H1 (cell line): ENCODE results near the gene ABHD16A. TPM values are rescaled to one million over a fixed set of nuclear protein-coding genes. Genes with fewer than 3 reads are reported as not detected.

Experiments
- CTCF ChIA-PET: fragments of 300-600 bp; sonication (Branson Sonifier 250); formaldehyde crosslinking; loops from one replicate; lab custom pipeline; 2021; ENCODE audit not compliant: partially characterized antibody; lab: Charles Lee
- POLR2A ChIA-PET: fragments of 300-600 bp; sonication (Branson Sonifier 250); formaldehyde crosslinking; loops from one replicate; lab custom pipeline; 2021; ENCODE audit warnings: inconsistent platforms; ENCODE audit not compliant: partially characterized antibody; lab: Charles Lee
- DNase-seq, 2 experiments: peaks; one replicate each; pipeline versions ENCODE4 v3.0.0 to v3.0.0-alpha.2; 2010 to 2022; ENCODE audit warnings: low spot score in 2 of 2, low read depth in 1 of 2, mixed read lengths in 1 of 2
- FAIRE-seq: peaks from 2 replicates; lab custom pipeline; 2011; peaks lifted over from hg19 to GRCh38; lab: Jason Lieb, UNC
- H2AFZ ChIP-seq: 2 replicates; pipeline ENCODE4 v1.8.1; 2012; ENCODE audit warnings: low read length, inconsistent platforms
- H2AK5ac ChIP-seq: 2 replicates; pipeline ENCODE4 v1.6.1; 2013; ENCODE audit warnings: low read depth, low read length
- H2BK120ac ChIP-seq: replicated peaks from 2 replicates; pipeline ENCODE3; 2013; ENCODE audit warnings: low read depth, low read length, inconsistent platforms
- H2BK12ac ChIP-seq: 2 replicates; pipeline ENCODE4 v1.6.1; 2013; ENCODE audit warnings: low read depth, low read length
- H2BK15ac ChIP-seq: 2 replicates; pipeline ENCODE4 v1.6.1; 2013; ENCODE audit warnings: low read length
- H2BK20ac ChIP-seq: 2 replicates; pipeline ENCODE4 v1.6.1; 2013; ENCODE audit warnings: low read length
- H2BK5ac ChIP-seq: 2 replicates; pipeline ENCODE4 v1.6.1; 2013; ENCODE audit warnings: low read depth, low read length
- H3K14ac ChIP-seq: 2 replicates; pipeline ENCODE4 v1.6.1; 2013; ENCODE audit warnings: inconsistent platforms; ENCODE audit not compliant: insufficient read length
- H3K18ac ChIP-seq: 2 replicates; pipeline ENCODE4 v1.6.1; 2013; ENCODE audit warnings: low read length; ENCODE audit errors: extremely low read depth
- H3K23ac ChIP-seq: 2 replicates; pipeline ENCODE4 v1.6.1; 2013; ENCODE audit warnings: inconsistent platforms; ENCODE audit not compliant: insufficient read length
- H3K23me2 ChIP-seq: 2 replicates; pipeline ENCODE4 v1.6.1; 2013; ENCODE audit warnings: low read depth, low read length
- H3K27ac ChIP-seq: 2 replicates; pipeline ENCODE4 v1.6.1; 2011; ENCODE audit warnings: low read depth, low read length, inconsistent platforms
- H3K27me3 ChIP-seq, 4 experiments: replicated peaks in 1 of 4; 1 replicate in 1 of 4; 2 replicates in 3 of 4; pipeline versions ENCODE4 v1.6.1 to v1.8.1; 2011 to 2013; ENCODE audit warnings: low read length in 3 of 4, mild to moderate bottlenecking in 3 of 4, inconsistent platforms in 2 of 4, mixed read lengths in 2 of 4, moderate library complexity in 1 of 4; ENCODE audit not compliant: control insufficient read depth in 3 of 4, insufficient read depth in 3 of 4; ENCODE audit errors: extremely low read depth in 1 of 4
- H3K36me3 ChIP-seq, 4 experiments: 2 replicates each; pipeline versions ENCODE4 v1.6.1 to v1.8.1; 2011 to 2013; ENCODE audit warnings: mild to moderate bottlenecking in 4 of 4, low read length in 3 of 4, moderate library complexity in 2 of 4, control low read depth in 1 of 4, inconsistent platforms in 1 of 4; ENCODE audit not compliant: insufficient read depth in 4 of 4, control insufficient read depth in 2 of 4
- H3K4ac ChIP-seq: replicated peaks from 2 replicates; pipeline ENCODE3; 2013; ENCODE audit warnings: low read length, low read depth, mixed read lengths, inconsistent platforms; ENCODE audit not compliant: insufficient read length
- H3K4me1 ChIP-seq, 4 experiments: replicated peaks in 1 of 4; 1 replicate in 1 of 4; 2 replicates in 3 of 4; pipeline versions ENCODE4 v1.6.1 to v1.8.1; 2011 to 2013; ENCODE audit warnings: low read length in 3 of 4, inconsistent platforms in 2 of 4, mixed read lengths in 1 of 4; ENCODE audit not compliant: insufficient read depth in 4 of 4, control insufficient read depth in 3 of 4
- H3K4me2 ChIP-seq, 2 experiments: 2 replicates each; pipeline versions ENCODE4 v1.6.1 to v1.8.1; 2011 to 2013; ENCODE audit warnings: low read depth in 2 of 2, low read length in 2 of 2, control low read depth in 1 of 2, inconsistent platforms in 1 of 2, mild to moderate bottlenecking in 1 of 2; ENCODE audit not compliant: insufficient read depth in 1 of 2
- H3K4me3 ChIP-seq, 4 experiments: fragments of 200-600, 300-600 bp in 1 of 4; sonication (generic), shearing (Covaris generic), sonication (Bioruptor Twin) in 1 of 4; 2 replicates each; pipeline versions ENCODE4 v1.5.1 to v1.8.1; 2011 to 2016; ENCODE audit warnings: low read length in 4 of 4, low read depth in 3 of 4, control low read depth in 2 of 4, inconsistent platforms in 2 of 4, mild to moderate bottlenecking in 2 of 4, mixed read lengths in 1 of 4, moderate library complexity in 1 of 4; ENCODE audit not compliant: insufficient read depth in 2 of 4; ENCODE audit errors: extremely low read depth in 1 of 4
- H3K56ac ChIP-seq: replicated peaks from 2 replicates; pipeline ENCODE3; 2013; ENCODE audit warnings: low read depth, mild to moderate bottlenecking, mixed read lengths, low read length, inconsistent platforms; ENCODE audit not compliant: insufficient read length
- H3K79me1 ChIP-seq: 2 replicates; pipeline ENCODE4 v1.6.1; 2013; ENCODE audit warnings: low read depth, low read length, control low read depth
- H3K79me2 ChIP-seq, 2 experiments: 2 replicates each; pipeline versions ENCODE4 v1.6.1 to v1.8.1; 2012 to 2013; ENCODE audit warnings: low read length in 2 of 2, mild to moderate bottlenecking in 2 of 2, inconsistent platforms in 1 of 2; ENCODE audit not compliant: insufficient read depth in 2 of 2, control insufficient read depth in 1 of 2
- H3K9ac ChIP-seq, 4 experiments: replicated peaks in 1 of 4; 1 replicate in 1 of 4; 2 replicates in 3 of 4; pipeline versions ENCODE4 v1.6.1 to v1.8.1; 2011 to 2013; ENCODE audit warnings: low read depth in 3 of 4, low read length in 3 of 4, control low read depth in 2 of 4, mild to moderate bottlenecking in 2 of 4, moderate library complexity in 2 of 4, inconsistent platforms in 1 of 4; ENCODE audit errors: extremely low read depth in 1 of 4
- H3K9me3 ChIP-seq, 2 experiments: 2 replicates each; pipeline versions ENCODE4 v1.6.1 to v1.8.1; 2012 to 2013; ENCODE audit warnings: mild to moderate bottlenecking in 2 of 2, moderate library complexity in 2 of 2, control low read depth in 1 of 2, inconsistent platforms in 1 of 2, low read depth in 1 of 2, low read length in 1 of 2, mixed read lengths in 1 of 2; ENCODE audit not compliant: insufficient read depth in 2 of 2
- H4K20me1 ChIP-seq, 2 experiments: replicated peaks in 1 of 2; 2 replicates each; pipeline versions ENCODE3 to v1.8.1; 2011 to 2013; ENCODE audit warnings: inconsistent platforms in 2 of 2, low read length in 2 of 2, mild to moderate bottlenecking in 1 of 2; ENCODE audit not compliant: insufficient read depth in 2 of 2, control insufficient read depth in 1 of 2
- H4K5ac ChIP-seq: 2 replicates; pipeline ENCODE4 v1.6.1; 2013; ENCODE audit warnings: low read length, low read depth, mixed read lengths, inconsistent platforms; ENCODE audit not compliant: insufficient read length
- H4K8ac ChIP-seq: 2 replicates; pipeline ENCODE4 v1.8.0; 2013; ENCODE audit warnings: mild to moderate bottlenecking, moderate library complexity, low read length, inconsistent platforms; ENCODE audit not compliant: insufficient read depth; ENCODE audit errors: extremely low read depth
- H4K91ac ChIP-seq: replicated peaks from 2 replicates; pipeline ENCODE3; 2013; ENCODE audit warnings: low read length, mixed read lengths, inconsistent platforms; ENCODE audit not compliant: insufficient read length
- ATF3 ChIP-seq: IDR thresholded peaks from 2 replicates; pipeline ENCODE4 v1.6.1; 2011; ENCODE audit warnings: low read depth, mild to moderate bottlenecking, low read length; ENCODE audit not compliant: insufficient read depth
- BRCA1 ChIP-seq: IDR thresholded peaks from 2 replicates; pipeline ENCODE4 v1.6.1; 2012; ENCODE audit warnings: low read depth, low read length, improper control_type of control experiment
- CEBPB ChIP-seq: IDR thresholded peaks from 2 replicates; pipeline ENCODE4 v1.6.1; 2012; ENCODE audit warnings: low read depth, low read length
- CHD2 ChIP-seq: IDR thresholded peaks from 2 replicates; pipeline ENCODE4 v1.6.1; 2012; ENCODE audit warnings: low read length, improper control_type of control experiment
- CTBP2 ChIP-seq: IDR thresholded peaks from 2 replicates; pipeline ENCODE4 v1.7.0; 2011; ENCODE audit warnings: borderline replicate concordance, mild to moderate bottlenecking, moderate library complexity, mixed read lengths, low read length; ENCODE audit not compliant: insufficient read depth, insufficient read length
- JUND ChIP-seq: IDR thresholded peaks from 2 replicates; pipeline ENCODE4 v1.6.1; 2011; ENCODE audit warnings: mild to moderate bottlenecking, improper control_type of control experiment, low read length
- RNF2 ChIP-seq: fragments of 200-900, 300-1000 bp; sonication (generic); IDR thresholded peaks from 2 replicates; pipeline ENCODE4 v1.7.1; 2016; ENCODE audit warnings: borderline replicate concordance, low read depth, mild to moderate bottlenecking, antibody characterized with exemption, low read length; ENCODE audit not compliant: poor library complexity, severe bottlenecking; ENCODE audit errors: missing control alignments
- RXRA ChIP-seq: IDR thresholded peaks from 2 replicates; pipeline ENCODE4 v1.6.1; 2011; ENCODE audit warnings: low read depth, mild to moderate bottlenecking, low read length, moderate library complexity; ENCODE audit not compliant: insufficient read depth
- SAP30 ChIP-seq: fragments of 300-600 bp; sonication (generic); IDR thresholded peaks from 2 replicates; pipeline ENCODE4 v1.7.1; 2012; ENCODE audit warnings: low read length, moderate library complexity, mild to moderate bottlenecking, inconsistent platforms; ENCODE audit not compliant: insufficient read depth, insufficient replicate concordance
- USF2 ChIP-seq: IDR thresholded peaks from 2 replicates; pipeline ENCODE4 v1.6.1; 2011; ENCODE audit warnings: low read length, improper control_type of control experiment
- YY1 ChIP-seq: IDR thresholded peaks from 2 replicates; pipeline ENCODE4 v1.6.1; 2011; ENCODE audit warnings: low read depth, mild to moderate bottlenecking, low read length
- WGBS, 2 experiments: shearing (Covaris generic) in 1 of 2; methylation state at CpG; one replicate each; pipeline versions ENCODE4 v1.1.6 to v1.1.7; 2013 to 2015; ENCODE audit warnings: low lambda C conversion rate in 2 of 2, mixed read lengths in 2 of 2, inconsistent platforms in 1 of 2, low coverage in 1 of 2, missing lambda C conversion rate in 1 of 2; ENCODE audit not compliant: insufficient replicate concordance in 2 of 2, insufficient coverage in 1 of 2, insufficient read length in 1 of 2; ENCODE audit errors: extremely low coverage in 1 of 2, missing lambda C conversion rate in 1 of 2; 5-methylcytosine and 5-hydroxymethylcytosine counted together
- polyA plus RNA-seq, 7 experiments: library from polyadenylated mRNA; depleted of rRNA in 3 of 7; stranded (reverse) in 5 of 7; unstranded in 2 of 7; fragments of >200 nt in 5 of 7; fragments of 200-250 nt in 2 of 7; gene quantifications; 1 replicate in 5 of 7; 2 replicates in 1 of 7; 4 replicates in 1 of 7; pipeline versions ENCODE4 v1.2.1 to v1.2.3, GENCODE V29; 2011 to 2013; ENCODE audit warnings: missing spikeins in 2 of 7, mixed read lengths in 2 of 7
- total RNA-seq: library from RNA; stranded (reverse); fragmentation: NEBNext Ultra II Directional; extraction: Animal tissue kit (Norgen Biotek cat#: 25700); gene quantifications from 2 replicates; pipeline ENCODE4 v1.2.1, GENCODE V29; 2021

The ABHD16A gene
- total and polyA plus RNA-seq, 2 of the 8 experiments (the other 6 are each of a cell fraction or from before 2014, with no cell fraction given), result 32.9 to 40.2 TPM

- H2BK5ac ChIP-seq, result no peak overlapping the region
- no peak overlapping the region for H3K4me2 ChIP-seq
- no peak overlapping the region for H2BK12ac ChIP-seq
- peaks cover 2 to 8% (median 6%) of the 10 kb centered on the region in 4 experiments; a peak in 6 of 7 replicates for H3K27me3 ChIP-seq
- no peaks in the 10 kb centered on the region for H3K79me1 ChIP-seq
- peaks cover 6% of the 10 kb centered on the region; the same call in 1 of the 2 replicates for H3K23me2 ChIP-seq
- H3K9ac ChIP-seq, result no peak overlapping the region
- H2BK20ac ChIP-seq, result no peak overlapping the region
- DNase-seq, result no peak
- no peaks in the 10 kb centered on the region for H3K79me2 ChIP-seq
- no peak overlapping the region for H2AFZ ChIP-seq
- no peak overlapping the region for H2AK5ac ChIP-seq
- 81% methylated on average over 6 of the region's 6 CpGs; no CpG with 5 or more reads in 1 of the 2 experiments for WGBS, 2 experiments
- no peaks in the 10 kb centered on the region for H3K9me3 ChIP-seq
- H3K23ac ChIP-seq, result no peak overlapping the region
- H2BK120ac ChIP-seq, result no peak overlapping the region
- no peak for FAIRE-seq
- POLR2A ChIA-PET, result interaction anchor here (1.1 to 2.1 kb wide), 6 partner anchors 10 to 157 kb away, joined by 3 to 10 read pairs (median 4); partner anchors contain the start of genes BAG6 and HSPA1B
- H3K18ac ChIP-seq, result no peak overlapping the region
- CTCF ChIA-PET, result interaction anchor here (1.2 to 1.9 kb wide), 3 partner anchors 12 to 246 kb away, joined by 4 to 5 read pairs (median 4); partner anchors contain the start of gene GPANK1
- no peak overlapping the region for H3K4me3 ChIP-seq
- H4K5ac ChIP-seq, result no peak overlapping the region
- peaks cover 2 to 4% (median 3%) of the 10 kb centered on the region in 4 experiments; a peak in 6 of 8 replicates for H3K36me3 ChIP-seq
- H4K8ac ChIP-seq, result no peak overlapping the region
- no peak overlapping the region for H3K4ac ChIP-seq
- H3K56ac ChIP-seq, result no peak overlapping the region
- no peak overlapping the region for H2BK15ac ChIP-seq
- no peak overlapping the region for H3K27ac ChIP-seq
- no peak overlapping the region for H4K91ac ChIP-seq
- peaks cover 0 to 7% (median 2%) of the 10 kb centered on the region in 4 experiments; a peak in 4 of 7 replicates for H3K4me1 ChIP-seq
- no peaks in the 10 kb centered on the region for H4K20me1 ChIP-seq
- H3K14ac ChIP-seq, result no peak overlapping the region
- no peak for TF ChIP-seq JUND
- no peak for TF ChIP-seq ATF3
- TF ChIP-seq CTBP2, result no peak
- no peak for TF ChIP-seq CHD2
- TF ChIP-seq USF2, result no peak
- TF ChIP-seq YY1, result no peak
- TF ChIP-seq CEBPB, result no peak
- no peak for TF ChIP-seq SAP30
- TF ChIP-seq RXRA, result no peak
- TF ChIP-seq BRCA1, result no peak
- no peak for TF ChIP-seq RNF2
Observed at GRCh38 chr6:31676904-31677303, 26.2 kb downstream of the ABHD16A start.
